K562 (cell line): Measurements from ENCODE around the gene AACS. TPM values are rescaled to one million over a fixed set of nuclear protein-coding genes. Genes with fewer than 3 reads are reported as not detected.

ENCODE experiments used
- ATAC-seq: fragments of 200-7000 bp; cut with Tn5 transposase; 3 replicates; pipeline ENCODE4 v1.9.1; 2020; ENCODE audit warnings: moderate library complexity
- BruUV-seq: library from RNA; stranded (reverse); fragments of 400-500 nt; replicated peaks from 2 replicates; lab custom pipeline; 2021; lab: Mats Ljungman, UMichigan
- CTCF ChIA-PET: fragments of 300-600 bp; formaldehyde crosslinking; extraction: SDS; loops from one replicate; lab custom pipeline; 2021; ENCODE audit warnings: low intra/inter-chr PET ratio; lab: Yijun Ruan, JAX
- POLR2A ChIA-PET: fragments of 300-600, 350-650 bp; sonication (Branson Sonifier 250); formaldehyde crosslinking; extraction: SDS; loops from one replicate; lab custom pipeline; 2021; ENCODE audit warnings: antibody characterized with exemption, inconsistent platforms; lab: Yijun Ruan, JAX
- DNase-seq, 4 experiments: peaks; one replicate each; pipeline versions ENCODE4 v3.0.0 to v3.0.0-alpha.2; 2011 to 2018; ENCODE audit warnings: low spot score in 3 of 4, mixed read lengths in 3 of 4; ENCODE audit errors: extremely low read depth in 1 of 4
- FAIRE-seq: peaks from 2 replicates; lab custom pipeline; 2011; peaks lifted over from hg19 to GRCh38; lab: Jason Lieb, UNC
- H2AFZ ChIP-seq: 2 replicates; pipeline ENCODE4 v1.6.0; 2011; ENCODE audit warnings: low read depth, low read length, control low read depth, inconsistent platforms
- H3K27ac ChIP-seq: fragments of 200-600 bp; 3 replicates; pipeline ENCODE4 v1.8.0; 2011; ENCODE audit warnings: low read depth, mild to moderate bottlenecking, control low read depth, inconsistent platforms, low read length, moderate library complexity, mixed read lengths; ENCODE audit errors: extremely low read depth
- H3K27me3 ChIP-seq, 2 experiments: fragments of 300-600 bp in 1 of 2; 2 replicates in 1 of 2; 3 replicates in 1 of 2; pipeline versions ENCODE4 v1.6.0 to v1.8.0; 2011; ENCODE audit warnings: inconsistent platforms in 2 of 2, low read length in 2 of 2, mild to moderate bottlenecking in 1 of 2, mixed read lengths in 1 of 2, moderate library complexity in 1 of 2; ENCODE audit not compliant: control insufficient read depth in 2 of 2, insufficient read depth in 2 of 2
- H3K36me3 ChIP-seq: fragments of 300-600 bp; 3 replicates; pipeline ENCODE4 v1.8.0; 2011; ENCODE audit warnings: mild to moderate bottlenecking, low read length, inconsistent platforms; ENCODE audit not compliant: control insufficient read depth, insufficient read depth
- H3K4me1 ChIP-seq, 2 experiments: fragments of 200-600 bp in 1 of 2; replicated peaks in 1 of 2; 2 replicates in 1 of 2; 3 replicates in 1 of 2; pipeline versions ENCODE4 v1.5.1 to v1.8.0; 2011; ENCODE audit warnings: inconsistent platforms in 2 of 2, low read length in 2 of 2, mild to moderate bottlenecking in 1 of 2, mixed read lengths in 1 of 2, moderate library complexity in 1 of 2; ENCODE audit not compliant: control insufficient read depth in 2 of 2, insufficient read depth in 2 of 2
- H3K4me2 ChIP-seq: 2 replicates; pipeline ENCODE4 v1.6.1; 2011; ENCODE audit warnings: low read length, control low read depth, inconsistent platforms, mixed read lengths; ENCODE audit not compliant: insufficient read depth
- H3K4me3 ChIP-seq: fragments of 200-600 bp; sonication (generic), shearing (Covaris generic); 2 replicates; pipeline ENCODE4 v1.5.1; 2016; ENCODE audit warnings: control low read depth, inconsistent platforms
- H3K79me2 ChIP-seq: fragments of 200-600 bp; 3 replicates; pipeline ENCODE4 v1.8.0; 2011; ENCODE audit warnings: low read length, inconsistent platforms; ENCODE audit not compliant: control insufficient read depth, insufficient read depth
- H3K9ac ChIP-seq, 2 experiments: 2 replicates each; pipeline versions ENCODE4 v1.6.0 to v1.6.1; 2011; ENCODE audit warnings: low read depth in 2 of 2, low read length in 2 of 2, control low read depth in 1 of 2, inconsistent platforms in 1 of 2, mild to moderate bottlenecking in 1 of 2, mixed read lengths in 1 of 2; ENCODE audit not compliant: insufficient read depth in 1 of 2
- H3K9me1 ChIP-seq: one replicate; pipeline ENCODE4 v1.6.0; 2011; ENCODE audit warnings: inconsistent platforms, mild to moderate bottlenecking, low read length, moderate library complexity; ENCODE audit not compliant: control insufficient read depth, insufficient read depth
- H3K9me3 ChIP-seq: replicated peaks from 2 replicates; pipeline ENCODE4 v1.5.1; 2011; ENCODE audit warnings: low read depth, low read length, inconsistent platforms; ENCODE audit not compliant: control insufficient read depth, insufficient read depth
- H4K20me1 ChIP-seq: replicated peaks from 2 replicates; pipeline ENCODE4 v1.6.1; 2011; ENCODE audit warnings: low read length, inconsistent platforms, mixed read lengths; ENCODE audit not compliant: control insufficient read depth, insufficient read depth
- ASH1L ChIP-seq: fragments of 450-650 bp; IDR thresholded peaks from 2 replicates; pipeline ENCODE4 v1.6.1; 2018; ENCODE audit warnings: borderline replicate concordance, mild to moderate bottlenecking, low read depth; ENCODE audit not compliant: partially characterized antibody
- HNRNPL ChIP-seq: fragments of 200-400 bp; formaldehyde crosslinking; IDR thresholded peaks from 2 replicates; pipeline ENCODE4 v1.6.1; 2017; ENCODE audit warnings: low read depth, mild to moderate bottlenecking, low read length
- L3MBTL2 ChIP-seq: fragments of 450-650 bp; IDR thresholded peaks from 2 replicates; pipeline ENCODE4 v1.6.1; 2016; ENCODE audit warnings: mild to moderate bottlenecking, moderate library complexity
- LEF1 ChIP-seq: fragments of 450-650 bp; IDR thresholded peaks from 2 replicates; pipeline ENCODE4 v1.6.1; 2016; ENCODE audit warnings: mild to moderate bottlenecking
- MEIS2 ChIP-seq: fragments of 450-650 bp; IDR thresholded peaks from 2 replicates; pipeline ENCODE4 v1.6.1; 2014; ENCODE audit warnings: mild to moderate bottlenecking; ENCODE audit not compliant: partially characterized antibody
- PYGO2 ChIP-seq: fragments of 450-650 bp; IDR thresholded peaks from 2 replicates; pipeline ENCODE4 v1.6.1; 2016; ENCODE audit warnings: mild to moderate bottlenecking, missing genetic modification characterization, moderate library complexity, missing compliant biosample characterization
- RAD51 ChIP-seq: fragments of 450-650 bp; IDR thresholded peaks from 2 replicates; pipeline ENCODE4 v1.7.1; 2016; ENCODE audit warnings: low read depth, mild to moderate bottlenecking, borderline replicate concordance
- RCOR1 ChIP-seq, 2 experiments: IDR thresholded peaks; 2 replicates each; pipeline ENCODE4 v1.6.1; 2012; ENCODE audit warnings: low read depth in 2 of 2, low read length in 2 of 2, borderline replicate concordance in 1 of 2, improper control_type of control experiment in 1 of 2
- USF1 ChIP-seq: sonication (generic); formaldehyde crosslinking; IDR thresholded peaks from 2 replicates; pipeline ENCODE4 v1.9.0; 2022; ENCODE audit warnings: mild to moderate bottlenecking, missing genetic modification reagents
- WGBS: fragments of 100-300 bp; shearing (Covaris generic); methylation state at CpG from one replicate; pipeline ENCODE4 v1.1.6; 2016; ENCODE audit warnings: low coverage, mixed read lengths; ENCODE audit not compliant: insufficient coverage; ENCODE audit errors: missing lambda C conversion rate; 5-methylcytosine and 5-hydroxymethylcytosine counted together
- in situ Hi-C: fragments of 300-500 bp; cut with MboI; formaldehyde crosslinking; loops from 4 replicates; pipeline ENCODE4 v1.15.0; 2018; ENCODE audit warnings: inconsistent platforms, mixed read lengths
- intact Hi-C: fragments of 100-400 bp; cut with micrococcal nuclease; formaldehyde crosslinking; loops from 2 replicates; pipeline ENCODE4 v1.14.2; 2022
- polyA plus RNA-seq, 8 experiments: library from polyadenylated mRNA; depleted of rRNA in 4 of 8; stranded (reverse) in 5 of 8; unstranded in 3 of 8; fragments of >200 nt; fragmentation: Nextera tagmentation in 2 of 8; fragmentation: Illumina TruSeq in 1 of 8; extraction: Ambion mirVana in 2 of 8; extraction: Trizol in 1 of 8; gene quantifications; 2 replicates each; pipeline versions ENCODE4 v1.2.1 to v1.2.3, GENCODE V29; 2011 to 2014; ENCODE audit warnings: inconsistent platforms in 1 of 8, missing spikeins in 1 of 8
- total RNA-seq, 7 experiments: library from RNA; depleted of rRNA in 6 of 7; stranded (reverse); fragments of >200 nt in 6 of 7; fragmentation: Illumina TruSeq in 2 of 7; extraction: Trizol in 2 of 7; gene quantifications; 2 replicates each; pipeline versions ENCODE4 v1.2.1 to v1.2.3, GENCODE V29; 2011 to 2021; ENCODE audit warnings: low replicate concordance in 1 of 7
- TF ChIP-seq, protein P1 (sequence below): sonication (generic); formaldehyde crosslinking; IDR thresholded peaks from 2 replicates; pipeline ENCODE4 v1.8.1; 2023; ENCODE audit warnings: mild to moderate bottlenecking, missing genetic modification reagents
- TF ChIP-seq, protein P2 (sequence below): fragments of 250-450 bp; sonication (Bioruptor Pico); IDR thresholded peaks from 2 replicates; pipeline ENCODE4 v1.5.0; 2022; ENCODE audit warnings: mild to moderate bottlenecking

Gene AACS
- total and polyA plus RNA-seq, 9 of the 15 experiments (the other 6 are each of a cell fraction or from before 2014, with no cell fraction given): 2.4 to 13.0 (median 6.0) TPM

GRCh38 chr12:125148316-125148715 is 83.1 kb downstream of the AACS start (continued):
- TF ChIP-seq ASH1L (no peak), PYGO2 (tag) (no peak)
- TF ChIP-seq, protein P1, sequence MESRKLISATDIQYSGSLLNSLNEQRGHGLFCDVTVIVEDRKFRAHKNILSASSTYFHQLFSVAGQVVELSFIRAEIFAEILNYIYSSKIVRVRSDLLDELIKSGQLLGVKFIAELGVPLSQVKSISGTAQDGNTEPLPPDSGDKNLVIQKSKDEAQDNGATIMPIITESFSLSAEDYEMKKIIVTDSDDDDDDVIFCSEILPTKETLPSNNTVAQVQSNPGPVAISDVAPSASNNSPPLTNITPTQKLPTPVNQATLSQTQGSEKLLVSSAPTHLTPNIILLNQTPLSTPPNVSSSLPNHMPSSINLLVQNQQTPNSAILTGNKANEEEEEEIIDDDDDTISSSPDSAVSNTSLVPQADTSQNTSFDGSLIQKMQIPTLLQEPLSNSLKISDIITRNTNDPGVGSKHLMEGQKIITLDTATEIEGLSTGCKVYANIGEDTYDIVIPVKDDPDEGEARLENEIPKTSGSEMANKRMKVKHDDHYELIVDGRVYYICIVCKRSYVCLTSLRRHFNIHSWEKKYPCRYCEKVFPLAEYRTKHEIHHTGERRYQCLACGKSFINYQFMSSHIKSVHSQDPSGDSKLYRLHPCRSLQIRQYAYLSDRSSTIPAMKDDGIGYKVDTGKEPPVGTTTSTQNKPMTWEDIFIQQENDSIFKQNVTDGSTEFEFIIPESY (CRISPR knock-in tag): no peak

- H3K9me1 ChIP-seq: no peaks in the 10 kb centered on the region
- peak; percentile 57 for ATAC-seq
- no peak overlapping the region for H3K4me3 ChIP-seq
- no peak overlapping the region for H3K9ac ChIP-seq
- H3K27ac ChIP-seq: no peak overlapping the region; the same call in 2 of the 3 replicates
- H3K27me3 ChIP-seq: peaks cover 3 to 37% of the 10 kb centered on the region in 2 experiments; a peak in 2 of 5 replicates
- H4K20me1 ChIP-seq: no peaks in the 10 kb centered on the region
- peak; percentile 32 to 68 (median 45) for DNase-seq
- ChIA-PET POLR2A (no interaction called here), CTCF (no interaction called here)
- H3K9me3 ChIP-seq: no peaks in the 10 kb centered on the region
- H3K79me2 ChIP-seq: no peaks in the 10 kb centered on the region
- H2AFZ ChIP-seq: peak overlapping the region; percentile 81
- WGBS: 17% methylated on average over 11 of the region's 11 CpGs
- intact Hi-C loops: no loop called here
- no peaks in the 10 kb centered on the region; a peak in 2 of 5 replicates for H3K4me1 ChIP-seq
- H3K36me3 ChIP-seq: no peaks in the 10 kb centered on the region
- no TSS peak for BruUV-seq
- H3K4me2 ChIP-seq: no peak overlapping the region
- in situ Hi-C loops: no loop called here
- FAIRE-seq: peak; percentile 66
- TF ChIP-seq L3MBTL2 (peak; percentile 17; the same call in 1 of the 2 replicates), RAD51 (peak; percentile 51; the same call in 1 of the 2 replicates), HNRNPL (no peak), RCOR1 (IDR thresholded peaks at IDR 0.05; ENCODE audit: borderline replicate concordance in 1 of 2, low read depth in 2 of 2, low read length in 2 of 2) (peak in 1 of 2 experiments; percentile 31; a peak in 1 of 4 replicates), LEF1 (no peak), USF1 (CRISPR knock-in tag) (peak; percentile 73), MEIS2 (peak; percentile 56)
- TF ChIP-seq, protein P2, sequence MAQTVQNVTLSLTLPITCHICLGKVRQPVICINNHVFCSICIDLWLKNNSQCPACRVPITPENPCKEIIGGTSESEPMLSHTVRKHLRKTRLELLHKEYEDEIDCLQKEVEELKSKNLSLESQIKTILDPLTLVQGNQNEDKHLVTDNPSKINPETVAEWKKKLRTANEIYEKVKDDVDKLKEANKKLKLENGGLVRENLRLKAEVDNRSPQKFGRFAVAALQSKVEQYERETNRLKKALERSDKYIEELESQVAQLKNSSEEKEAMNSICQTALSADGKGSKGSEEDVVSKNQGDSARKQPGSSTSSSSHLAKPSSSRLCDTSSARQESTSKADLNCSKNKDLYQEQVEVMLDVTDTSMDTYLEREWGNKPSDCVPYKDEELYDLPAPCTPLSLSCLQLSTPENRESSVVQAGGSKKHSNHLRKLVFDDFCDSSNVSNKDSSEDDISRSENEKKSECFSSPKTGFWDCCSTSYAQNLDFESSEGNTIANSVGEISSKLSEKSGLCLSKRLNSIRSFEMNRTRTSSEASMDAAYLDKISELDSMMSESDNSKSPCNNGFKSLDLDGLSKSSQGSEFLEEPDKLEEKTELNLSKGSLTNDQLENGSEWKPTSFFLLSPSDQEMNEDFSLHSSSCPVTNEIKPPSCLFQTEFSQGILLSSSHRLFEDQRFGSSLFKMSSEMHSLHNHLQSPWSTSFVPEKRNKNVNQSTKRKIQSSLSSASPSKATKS (CRISPR knock-in tag): no peak
Observed at GRCh38 chr12:125149160-125150108, 84.2 kb downstream of the AACS start.
